Mesendoderm (in vitro differentiated cells): ENCODE data around the gene IMMP2L. TPM values are rescaled to one million over a fixed set of nuclear protein-coding genes. Genes with fewer than 3 reads are reported as not detected.
A peak's percentile ranks its signal among the peaks of the same experiment; 100 is the strongest.
"Not testable (repeated sequence)": the region's sequence is repeated elsewhere in the genome, so short reads cannot be mapped to it uniquely, and the experiment has no call there.

Experiments
- DNase-seq: peaks from one replicate; pipeline ENCODE4 v3.0.0; 2013
- H2AK5ac ChIP-seq: 2 replicates; pipeline ENCODE4 v1.6.1; 2013; ENCODE audit warnings: low read length, inconsistent platforms
- H2BK120ac ChIP-seq: 2 replicates; pipeline ENCODE4 v1.6.1; 2013; ENCODE audit warnings: low read depth, mild to moderate bottlenecking, low read length, moderate library complexity, mixed read lengths
- H2BK15ac ChIP-seq: replicated peaks from 2 replicates; pipeline ENCODE4 v1.6.1; 2013; ENCODE audit warnings: low read depth, mild to moderate bottlenecking, moderate library complexity
- H2BK5ac ChIP-seq: 2 replicates; pipeline ENCODE4 v1.6.1; 2013; ENCODE audit warnings: low read length, inconsistent platforms
- H3K18ac ChIP-seq: 2 replicates; pipeline ENCODE4 v1.6.1; 2013; ENCODE audit warnings: mild to moderate bottlenecking, low read length, mixed read lengths
- H3K23ac ChIP-seq: one replicate; pipeline ENCODE4 v1.6.1; 2013; ENCODE audit warnings: low read length
- H3K27ac ChIP-seq: 2 replicates; pipeline ENCODE4 v1.5.1; 2013; ENCODE audit warnings: low read depth, mild to moderate bottlenecking, inconsistent platforms, low read length, moderate library complexity
- H3K27me3 ChIP-seq: 2 replicates; pipeline ENCODE4 v1.6.1; 2013; ENCODE audit warnings: low read length, control low read depth, mild to moderate bottlenecking, inconsistent platforms; ENCODE audit not compliant: insufficient read depth, poor library complexity
- H3K36me3 ChIP-seq: 2 replicates; pipeline ENCODE4 v1.6.1; 2013; ENCODE audit warnings: low read length, inconsistent platforms; ENCODE audit not compliant: control insufficient read depth, insufficient read depth
- H3K4ac ChIP-seq: one replicate; pipeline ENCODE4 v1.6.1; 2013; ENCODE audit warnings: low read depth, mild to moderate bottlenecking, low read length, moderate library complexity
- H3K4me1 ChIP-seq: 2 replicates; pipeline ENCODE4 v1.6.1; 2013; ENCODE audit warnings: low read depth, low read length, inconsistent platforms; ENCODE audit not compliant: control insufficient read depth
- H3K4me2 ChIP-seq: 2 replicates; pipeline ENCODE4 v1.6.1; 2013; ENCODE audit warnings: low read length
- H3K4me3 ChIP-seq: 2 replicates; pipeline ENCODE4 v1.5.1; 2013; ENCODE audit warnings: mild to moderate bottlenecking, low read length
- H3K56ac ChIP-seq: one replicate; pipeline ENCODE4 v1.6.1; 2013; ENCODE audit warnings: low read length
- H3K79me1 ChIP-seq: 2 replicates; pipeline ENCODE4 v1.6.1; 2013; ENCODE audit warnings: low read length, inconsistent platforms
- H3K79me2 ChIP-seq: 2 replicates; pipeline ENCODE4 v1.6.1; 2013; ENCODE audit warnings: mild to moderate bottlenecking, low read length; ENCODE audit not compliant: control insufficient read depth, insufficient read depth
- H3K9ac ChIP-seq: 2 replicates; pipeline ENCODE4 v1.6.1; 2013; ENCODE audit warnings: low read length, inconsistent platforms
- H4K5ac ChIP-seq: one replicate; pipeline ENCODE4 v1.6.1; 2013; ENCODE audit warnings: low read length
- H4K8ac ChIP-seq: one replicate; pipeline ENCODE4 v1.6.1; 2013; ENCODE audit warnings: low read depth, mild to moderate bottlenecking, control low read depth, low read length, moderate library complexity
- WGBS: extraction: QIAGEN DNeasy Blood & Tissue Kit; methylation state at CpG from one replicate; pipeline ENCODE4 v1.1.7; 2013; ENCODE audit warnings: low lambda C conversion rate, missing lambda C conversion rate; ENCODE audit not compliant: insufficient coverage; ENCODE audit errors: extremely low coverage; 5-methylcytosine and 5-hydroxymethylcytosine counted together
- polyA plus RNA-seq, 2 experiments: library from polyadenylated mRNA; stranded (reverse); fragments of 200-250 nt; gene quantifications; one replicate each; pipeline ENCODE4 v1.2.3, GENCODE V29; 2013

IMMP2L gene
- polyA plus RNA-seq (2013, experiment 1 of 2), result 6.1 TPM
- polyA plus RNA-seq (2013, experiment 2 of 2), result 7.3 TPM

DNA sequence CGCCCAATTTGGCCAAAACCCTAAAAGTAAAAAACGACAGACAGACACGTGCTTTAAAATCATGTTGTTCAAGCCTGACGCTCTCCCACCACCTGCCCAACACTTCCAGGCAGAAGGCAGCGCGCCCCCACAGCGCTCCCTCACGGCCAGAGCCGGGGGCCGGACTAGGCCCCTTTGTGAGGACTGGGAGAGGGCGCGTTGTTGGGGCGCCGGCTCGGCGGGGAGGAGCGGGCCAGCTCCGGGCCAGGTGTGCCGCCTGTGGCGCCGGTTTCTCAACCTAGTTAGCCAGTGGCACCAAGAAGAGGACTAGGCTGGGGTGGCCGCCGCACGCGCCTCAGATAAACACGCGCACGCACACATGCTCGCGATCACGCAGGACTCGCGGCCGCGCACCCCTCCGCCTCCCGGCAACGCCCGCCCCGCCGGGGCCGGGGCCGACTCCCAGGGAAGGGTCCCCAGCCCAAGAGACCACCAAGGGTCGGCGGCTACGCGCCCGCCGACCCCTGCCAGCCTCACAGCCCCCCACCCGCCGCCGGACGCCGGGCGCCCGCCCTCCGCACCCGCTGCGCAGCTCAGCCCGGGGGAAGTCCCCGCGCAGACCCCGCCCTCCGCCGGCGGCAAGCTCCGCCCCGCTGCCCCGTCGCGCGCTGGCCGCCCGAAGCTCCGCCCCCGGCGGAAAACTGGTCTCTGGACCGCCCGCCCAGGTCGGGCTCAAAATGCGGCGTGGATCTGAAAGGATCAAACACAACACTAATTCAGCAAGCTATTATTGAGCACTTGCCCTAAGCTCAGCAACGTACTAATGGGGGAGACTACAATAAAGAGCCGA lies at the start of gene IMMP2L:
TSS of gene IMMP2L (minus strand) at position 589 of the 829 bp plus-strand sequence.
- peak; percentile 87 for DNase-seq
- Histone ChIP-seq H2BK15ac (no peak within 1 kb of the TSS), H2BK5ac (peak within 1 kb of the TSS; percentile 71), H3K4me1 (peaks cover 4% of the 10 kb centered on the region), H3K4me3 (peak within 1 kb of the TSS; percentile 63), H3K79me1 (no peaks in the 10 kb centered on the region), H4K5ac (peak within 1 kb of the TSS; percentile 71), H3K56ac (peak within 1 kb of the TSS; percentile 92), H3K4me2 (peak within 1 kb of the TSS; percentile 97), H3K27me3 (no peaks in the 10 kb centered on the region), H3K18ac (peak within 1 kb of the TSS; percentile 85), H3K23ac (peak within 1 kb of the TSS; percentile 91), H3K27ac (peak within 1 kb of the TSS; percentile 76), H3K36me3 (no peaks in the 10 kb centered on the region), H4K8ac (no peak within 1 kb of the TSS), H2AK5ac (peak within 1 kb of the TSS; percentile 18), H2BK120ac (no peak within 1 kb of the TSS), H3K4ac (peak within 1 kb of the TSS; percentile 83), H3K9ac (peak within 1 kb of the TSS; percentile 79), H3K79me2 (no peaks in the 10 kb centered on the region)
- WGBS, result no CpG with 5 or more reads among the region's 84 CpGs

- not testable (repeated sequence) for H3K4me3 ChIP-seq, H2BK5ac ChIP-seq, H3K27ac ChIP-seq, H3K36me3 ChIP-seq, H2BK15ac ChIP-seq, H4K5ac ChIP-seq, H3K9ac ChIP-seq, H3K27me3 ChIP-seq, H2AK5ac ChIP-seq, H3K56ac ChIP-seq, H4K8ac ChIP-seq, H3K23ac ChIP-seq, H3K4me2 ChIP-seq, H3K4me1 ChIP-seq, H3K79me1 ChIP-seq, H3K18ac ChIP-seq, H3K79me2 ChIP-seq, H2BK120ac ChIP-seq, H3K4ac ChIP-seq
- no CpG with 5 or more reads among the region's 58 CpGs for WGBS
- DNase-seq, result peak; percentile 6
These were observed 47.4 kb upstream of the IMMP2L start for GRCh38 chr7:111609483-111610254.

- H2AK5ac ChIP-seq, result no peak overlapping the region
- no peak overlapping the region for H3K27ac ChIP-seq
- H3K4me3 ChIP-seq, result no peak overlapping the region
These were observed 45.3 kb upstream of the IMMP2L start for GRCh38 chr7:111607621-111608020.

DNA sequence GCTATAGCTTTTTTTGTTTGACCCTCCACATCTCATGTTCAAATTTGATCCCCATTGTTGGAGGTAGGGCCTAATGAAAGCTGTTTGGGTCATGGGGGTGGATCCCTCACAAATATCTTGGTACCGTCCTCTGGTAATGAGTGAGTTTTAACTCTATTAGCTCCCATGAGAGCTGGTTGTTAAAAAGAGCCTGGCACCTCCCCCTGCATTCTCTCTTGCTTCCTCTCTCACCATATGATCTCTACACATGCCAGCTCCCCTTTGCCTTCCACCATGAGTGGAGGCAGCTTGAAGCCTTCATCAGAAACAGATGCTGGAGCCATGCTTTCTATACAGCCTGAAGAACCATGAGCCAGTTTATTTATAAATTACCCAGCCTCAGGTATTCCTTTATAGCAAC lies 43.0 kb upstream of the IMMP2L start:
- Histone ChIP-seq H4K8ac (no peak overlapping the region), H4K5ac (no peak overlapping the region), H3K79me2 (no peaks in the 10 kb centered on the region), H3K4ac (no peak overlapping the region), H3K18ac (no peak overlapping the region), H2AK5ac (no peak overlapping the region), H3K56ac (no peak overlapping the region), H3K4me3 (no peak overlapping the region), H3K23ac (no peak overlapping the region), H3K4me1 (no peaks in the 10 kb centered on the region), H3K27me3 (no peaks in the 10 kb centered on the region), H3K36me3 (no peaks in the 10 kb centered on the region), H3K9ac (no peak overlapping the region), H2BK5ac (no peak overlapping the region), H2BK120ac (no peak overlapping the region), H3K27ac (no peak overlapping the region), H3K4me2 (no peak overlapping the region), H2BK15ac (no peak overlapping the region), H3K79me1 (no peaks in the 10 kb centered on the region)
- no CpG with 5 or more reads among the region's 1 CpG for WGBS
- DNase-seq, result no peak

More at GRCh38 chr7:111607621-111608020, 45.3 kb upstream of the IMMP2L start:
- H3K36me3 ChIP-seq, result no peaks in the 10 kb centered on the region
- no peak overlapping the region for H3K4me2 ChIP-seq
- no peak overlapping the region for H2BK120ac ChIP-seq
- H3K4ac ChIP-seq, result no peak overlapping the region
- no peak overlapping the region for H4K5ac ChIP-seq
- H4K8ac ChIP-seq, result no peak overlapping the region
- H2BK15ac ChIP-seq, result no peak overlapping the region
- no peak overlapping the region for H3K9ac ChIP-seq
- H3K18ac ChIP-seq, result no peak overlapping the region
- no peak for DNase-seq
- H3K4me1 ChIP-seq, result no peaks in the 10 kb centered on the region
- no peaks in the 10 kb centered on the region for H3K27me3 ChIP-seq
- no peaks in the 10 kb centered on the region for H3K79me2 ChIP-seq
- no peaks in the 10 kb centered on the region for H3K79me1 ChIP-seq
- WGBS, result no CpG with 5 or more reads among the region's 2 CpGs
- H3K23ac ChIP-seq, result no peak overlapping the region
- H3K56ac ChIP-seq, result no peak overlapping the region
- H2BK5ac ChIP-seq, result no peak overlapping the region

GRCh38 chr7:111600091-111600490 lies 37.8 kb upstream of the IMMP2L start:
- H3K4ac ChIP-seq, result no peak overlapping the region
- no peak overlapping the region for H4K8ac ChIP-seq
- H3K18ac ChIP-seq, result no peak overlapping the region
- H3K27me3 ChIP-seq, result no peaks in the 10 kb centered on the region
- H3K79me1 ChIP-seq, result no peaks in the 10 kb centered on the region
- H2BK120ac ChIP-seq, result no peak overlapping the region
- H2BK5ac ChIP-seq, result no peak overlapping the region
- no peaks in the 10 kb centered on the region for H3K36me3 ChIP-seq
- no peak overlapping the region for H3K27ac ChIP-seq
- no peak overlapping the region for H3K4me3 ChIP-seq
- no peak overlapping the region for H4K5ac ChIP-seq
- no peak for DNase-seq
- no peak overlapping the region for H3K9ac ChIP-seq
- no peak overlapping the region for H3K23ac ChIP-seq
- no peak overlapping the region for H3K56ac ChIP-seq
- H3K4me1 ChIP-seq, result no peaks in the 10 kb centered on the region
- 100% methylated on average over 1 of the region's 1 CpG for WGBS
- H2BK15ac ChIP-seq, result no peak overlapping the region
- no peak overlapping the region for H2AK5ac ChIP-seq
- no peak overlapping the region for H3K4me2 ChIP-seq
- no peaks in the 10 kb centered on the region for H3K79me2 ChIP-seq
